ENCODE measurements around the gene MESP2. TPM values are rescaled to one million over a fixed set of nuclear protein-coding genes. Genes with fewer than 3 reads are reported as not detected.

Gene MESP2
- total RNA-seq, 1 experiment from 2014 or later: 0.70 TPM

- H3K36me3 ChIP-seq (ENCODE audit: control insufficient read depth, insufficient read depth, low read length): no peaks in the 10 kb centered on the region
- H3K27me3 Mint-ChIP-seq (ENCODE audit: insufficient read depth, unreplicated experiment): peaks cover 3% of the 10 kb centered on the region
- ChIA-PET POLR2A (no interaction called here), CTCF (no interaction called here)
- no peaks in the 10 kb centered on the region for H3K27me3 ChIP-seq (replicated peaks; ENCODE audit: control insufficient read depth, insufficient read depth, low read length)
- no peaks in the 10 kb centered on the region for H3K4me1 Mint-ChIP-seq (ENCODE audit: low read depth, unreplicated experiment)
- TF ChIP-seq, protein P1, sequence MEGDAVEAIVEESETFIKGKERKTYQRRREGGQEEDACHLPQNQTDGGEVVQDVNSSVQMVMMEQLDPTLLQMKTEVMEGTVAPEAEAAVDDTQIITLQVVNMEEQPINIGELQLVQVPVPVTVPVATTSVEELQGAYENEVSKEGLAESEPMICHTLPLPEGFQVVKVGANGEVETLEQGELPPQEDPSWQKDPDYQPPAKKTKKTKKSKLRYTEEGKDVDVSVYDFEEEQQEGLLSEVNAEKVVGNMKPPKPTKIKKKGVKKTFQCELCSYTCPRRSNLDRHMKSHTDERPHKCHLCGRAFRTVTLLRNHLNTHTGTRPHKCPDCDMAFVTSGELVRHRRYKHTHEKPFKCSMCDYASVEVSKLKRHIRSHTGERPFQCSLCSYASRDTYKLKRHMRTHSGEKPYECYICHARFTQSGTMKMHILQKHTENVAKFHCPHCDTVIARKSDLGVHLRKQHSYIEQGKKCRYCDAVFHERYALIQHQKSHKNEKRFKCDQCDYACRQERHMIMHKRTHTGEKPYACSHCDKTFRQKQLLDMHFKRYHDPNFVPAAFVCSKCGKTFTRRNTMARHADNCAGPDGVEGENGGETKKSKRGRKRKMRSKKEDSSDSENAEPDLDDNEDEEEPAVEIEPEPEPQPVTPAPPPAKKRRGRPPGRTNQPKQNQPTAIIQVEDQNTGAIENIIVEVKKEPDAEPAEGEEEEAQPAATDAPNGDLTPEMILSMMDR (IDR thresholded peaks at IDR 0.05; ENCODE audit: insufficient read depth in 1 of 2, low read depth in 1 of 2, low read length in 1 of 2, severe bottlenecking in 1 of 2, unreplicated experiment in 1 of 2): no peak
- no peaks in the 10 kb centered on the region for H3K9me3 ChIP-seq
- intact Hi-C loops (cut with micrococcal nuclease; ENCODE audit: unreplicated experiment): no loop called here
- BruUV-seq (replicated peaks): no TSS peak
- no peak overlapping the region for H3K4me3 Mint-ChIP-seq (ENCODE audit: unreplicated experiment)
- no peak overlapping the region for H3K4me3 ChIP-seq (ENCODE audit: low read depth, low read length)
- H3K36me3 Mint-ChIP-seq (ENCODE audit: insufficient read depth, unreplicated experiment): no peaks in the 10 kb centered on the region
- no peak for DNase-seq
- H3K27ac Mint-ChIP-seq (ENCODE audit: unreplicated experiment): no peak overlapping the region
- no peaks in the 10 kb centered on the region; the same call in 1 of the 2 replicates for H3K4me1 ChIP-seq
- H3K9me3 Mint-ChIP-seq (ENCODE audit: unreplicated experiment): no peaks in the 10 kb centered on the region
Observed at GRCh38 chr15:89745768-89746167, 30.4 kb upstream of the MESP2 start.

DNA sequence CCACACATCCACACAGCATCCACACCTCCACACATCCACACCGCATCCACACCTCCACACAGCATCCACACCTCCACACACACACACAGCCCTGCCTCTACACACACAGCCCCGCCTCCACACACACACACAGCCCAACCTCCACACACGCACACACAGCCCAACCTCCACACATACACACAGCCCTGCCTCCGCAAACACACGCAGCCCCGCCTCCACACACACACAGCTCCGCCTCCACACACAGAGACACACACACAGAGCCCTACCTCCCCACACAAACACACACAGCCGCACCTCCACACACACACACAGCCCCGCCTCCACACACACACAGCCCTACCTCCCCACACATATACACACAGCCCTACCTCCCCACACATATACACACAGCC, 29.7 kb upstream of the MESP2 start:
- H3K4me1 ChIP-seq: peaks cover 2% of the 10 kb centered on the region; the same call in 1 of the 2 replicates
- H3K9me3 ChIP-seq: no peaks in the 10 kb centered on the region
- no peaks in the 10 kb centered on the region for H3K4me1 Mint-ChIP-seq (ENCODE audit: low read depth, unreplicated experiment)
- no peak for DNase-seq
- H3K27ac Mint-ChIP-seq (ENCODE audit: unreplicated experiment): no peak overlapping the region
- intact Hi-C loops (cut with micrococcal nuclease; ENCODE audit: unreplicated experiment): no loop called here
- peaks cover 3% of the 10 kb centered on the region for H3K27me3 Mint-ChIP-seq (ENCODE audit: insufficient read depth, unreplicated experiment)
- TF ChIP-seq, protein P1 (IDR thresholded peaks at IDR 0.05; ENCODE audit: insufficient read depth in 1 of 2, low read depth in 1 of 2, low read length in 1 of 2, severe bottlenecking in 1 of 2, unreplicated experiment in 1 of 2): no peak
- H3K4me3 Mint-ChIP-seq (ENCODE audit: unreplicated experiment): no peak overlapping the region
- no peaks in the 10 kb centered on the region for H3K36me3 Mint-ChIP-seq (ENCODE audit: insufficient read depth, unreplicated experiment)
- ChIA-PET POLR2A (no interaction called here), CTCF (no interaction called here)
- H3K9me3 Mint-ChIP-seq (ENCODE audit: unreplicated experiment): no peaks in the 10 kb centered on the region
- no peaks in the 10 kb centered on the region for H3K36me3 ChIP-seq (ENCODE audit: control insufficient read depth, insufficient read depth, low read length)
- no TSS peak for BruUV-seq (replicated peaks)
- no peak overlapping the region for H3K4me3 ChIP-seq (ENCODE audit: low read depth, low read length)
- no peaks in the 10 kb centered on the region for H3K27me3 ChIP-seq (replicated peaks; ENCODE audit: control insufficient read depth, insufficient read depth, low read length)

DNA sequence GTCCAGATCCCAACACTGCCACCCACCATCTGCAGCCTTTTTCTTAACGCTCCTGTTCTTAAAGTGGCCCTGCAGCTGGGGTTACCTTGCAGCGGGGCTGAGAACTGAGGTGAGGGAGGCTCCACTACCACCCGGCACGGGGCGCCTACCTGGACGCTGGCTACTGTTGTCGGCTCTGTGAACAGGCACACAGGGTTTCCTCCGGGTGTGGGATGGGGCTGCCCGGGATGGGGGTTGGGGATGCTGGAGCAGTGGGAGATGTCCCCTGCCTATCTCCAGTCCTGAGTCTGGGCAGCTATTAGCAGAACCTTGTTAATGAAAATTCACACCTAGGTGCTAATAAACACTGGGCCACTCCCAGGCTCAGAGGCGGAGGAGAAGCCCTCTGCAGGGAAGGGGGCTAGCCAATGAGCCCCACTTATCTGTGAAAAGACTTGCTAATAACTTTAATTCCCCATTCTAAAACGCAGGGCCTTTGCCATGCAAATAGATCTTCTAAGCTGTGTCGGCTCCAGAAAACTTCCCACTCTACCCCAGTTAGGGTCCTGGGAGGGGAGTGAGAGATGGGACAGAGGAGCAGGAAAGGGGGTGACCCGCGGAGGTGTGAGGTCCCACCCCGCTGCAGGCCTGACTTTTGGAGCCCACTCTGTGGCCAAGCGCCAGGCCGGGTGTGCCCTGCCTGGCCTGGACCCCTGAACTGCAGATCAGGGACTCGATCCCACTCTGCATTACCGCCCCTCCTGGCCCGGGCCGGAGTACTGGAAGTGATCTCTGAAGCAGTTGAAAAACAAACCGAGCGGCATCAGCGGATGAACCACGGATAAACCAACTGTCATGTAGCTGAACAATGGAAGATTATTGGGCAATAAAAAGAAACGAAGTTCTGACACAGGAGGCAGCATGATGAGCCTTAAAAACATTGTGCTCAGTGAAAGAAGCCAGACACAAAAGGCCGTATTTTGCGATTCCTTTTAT, 28.1 kb upstream of the MESP2 start:
- no TSS peak for BruUV-seq (replicated peaks)
- POLR2A ChIA-PET: no interaction called here
- no peak overlapping the region for H3K4me3 Mint-ChIP-seq (ENCODE audit: unreplicated experiment)

More for the DNA sequence above, 28.1 kb upstream of the MESP2 start:
- Histone ChIP-seq H3K4me3 (ENCODE audit: low read depth, low read length) (no peak overlapping the region), H3K27me3 (replicated peaks; ENCODE audit: control insufficient read depth, insufficient read depth, low read length) (no peaks in the 10 kb centered on the region), H3K36me3 (ENCODE audit: control insufficient read depth, insufficient read depth, low read length) (no peaks in the 10 kb centered on the region), H3K4me1 (peaks cover 6% of the 10 kb centered on the region; the same call in 1 of the 2 replicates), H3K9me3 (no peaks in the 10 kb centered on the region)
- TF ChIP-seq, protein P1 (IDR thresholded peaks at IDR 0.05; ENCODE audit: insufficient read depth in 1 of 2, low read depth in 1 of 2, low read length in 1 of 2, severe bottlenecking in 1 of 2, unreplicated experiment in 1 of 2): no peak
- CTCF ChIA-PET: interaction anchor here (1.0 kb wide), 1 partner anchor 8 kb away, joined by 3 read pairs; no protein-coding TSS in a partner anchor
- Mint-ChIP-seq H3K9me3 (ENCODE audit: unreplicated experiment) (no peaks in the 10 kb centered on the region), H3K27me3 (ENCODE audit: insufficient read depth, unreplicated experiment) (no peaks in the 10 kb centered on the region), H3K4me1 (ENCODE audit: low read depth, unreplicated experiment) (no peaks in the 10 kb centered on the region), H3K36me3 (ENCODE audit: insufficient read depth, unreplicated experiment) (no peaks in the 10 kb centered on the region), H3K27ac (ENCODE audit: unreplicated experiment) (no peak overlapping the region)
- intact Hi-C loops (cut with micrococcal nuclease; ENCODE audit: unreplicated experiment): no loop called here
- no peak for DNase-seq

Data from Caco-2 (cell line).